Liver (tissue), 9 donors: ENCODE data around the gene MRC1. TPM values are rescaled to one million over a fixed set of nuclear protein-coding genes. Genes with fewer than 3 reads are reported as not detected.

ENCODE experiments used
- DNase-seq: peaks from one replicate; pipeline ENCODE4 v3.0.0-alpha.2; 2017; ENCODE audit warnings: low spot score
- H3K27ac ChIP-seq, 2 donors: one replicate each; pipeline ENCODE4 v1.7.0; 2013; ENCODE audit warnings: inconsistent platforms in 2 of 2, low read length in 2 of 2, control low read depth in 1 of 2, low read depth in 1 of 2, mild to moderate bottlenecking in 1 of 2
- H3K27me3 ChIP-seq, 4 donors: one replicate each; pipeline versions ENCODE4 v1.6.1 to v1.7.0; 2013; ENCODE audit warnings: low read length in 3 of 4, inconsistent platforms in 1 of 4, mild to moderate bottlenecking in 1 of 4, moderate library complexity in 1 of 4; ENCODE audit not compliant: control insufficient read depth in 4 of 4, insufficient read depth in 4 of 4
- H3K36me3 ChIP-seq, 4 donors: one replicate each; pipeline versions ENCODE4 v1.6.1 to v1.7.0; 2013; ENCODE audit warnings: low read length in 3 of 4, mild to moderate bottlenecking in 3 of 4, low read depth in 1 of 4, moderate library complexity in 1 of 4; ENCODE audit not compliant: control insufficient read depth in 4 of 4, insufficient read depth in 3 of 4
- H3K4me1 ChIP-seq, 4 donors: one replicate each; pipeline versions ENCODE4 v1.6.1 to v1.7.0; 2013; ENCODE audit warnings: low read length in 3 of 4, mild to moderate bottlenecking in 3 of 4, moderate library complexity in 1 of 4; ENCODE audit not compliant: control insufficient read depth in 4 of 4, insufficient read depth in 4 of 4
- H3K4me3 ChIP-seq, 3 donors: one replicate each; pipeline versions ENCODE4 v1.6.1 to v1.7.0; 2013; ENCODE audit warnings: low read length in 3 of 3, control low read depth in 1 of 3, low read depth in 1 of 3, mild to moderate bottlenecking in 1 of 3
- H3K9ac ChIP-seq, 2 donors: one replicate each; pipeline ENCODE4 v1.7.0; 2013; ENCODE audit warnings: low read length in 2 of 2, mild to moderate bottlenecking in 2 of 2, moderate library complexity in 2 of 2, control low read depth in 1 of 2, low read depth in 1 of 2
- H3K9me3 ChIP-seq, 4 donors: one replicate each; pipeline versions ENCODE4 v1.6.1 to v1.7.0; 2013; ENCODE audit warnings: low read length in 3 of 4; ENCODE audit not compliant: control insufficient read depth in 4 of 4
- EGR1 ChIP-seq, 2 donors: IDR thresholded peaks; 2 replicates each; pipeline ENCODE4 v1.6.1; 2016 to 2018; ENCODE audit warnings: antibody characterized with exemption in 2 of 2, low read depth in 2 of 2
- FOXA1 ChIP-seq: IDR thresholded peaks from 2 replicates; pipeline ENCODE4 v1.6.1; 2016; ENCODE audit warnings: antibody characterized with exemption
- FOXA2 ChIP-seq: IDR thresholded peaks from 2 replicates; pipeline ENCODE4 v1.6.1; 2016; ENCODE audit warnings: antibody characterized with exemption
- GABPA ChIP-seq, 2 donors: IDR thresholded peaks in 1 of 2; conservative IDR thresholded peaks in 1 of 2; 2 replicates each; pipeline ENCODE4 v1.6.1; 2016; ENCODE audit warnings: antibody characterized with exemption in 2 of 2, mild to moderate bottlenecking in 1 of 2, moderate library complexity in 1 of 2
- HNF4A ChIP-seq, 2 donors: conservative IDR thresholded peaks; 2 replicates each; pipeline ENCODE4 v1.6.1; 2016; ENCODE audit warnings: antibody characterized with exemption in 2 of 2, mild to moderate bottlenecking in 2 of 2
- HNF4G ChIP-seq: IDR thresholded peaks from 2 replicates; pipeline ENCODE4 v1.6.1; 2016; ENCODE audit warnings: antibody characterized with exemption
- JUND ChIP-seq, 2 donors: IDR thresholded peaks; 2 replicates each; pipeline ENCODE4 v1.6.1; 2016; ENCODE audit warnings: antibody characterized with exemption in 2 of 2
- NR2F2 ChIP-seq: IDR thresholded peaks from 2 replicates; pipeline ENCODE4 v1.6.1; 2016; ENCODE audit warnings: antibody characterized with exemption
- RAD21 ChIP-seq, 2 donors: IDR thresholded peaks; 2 replicates each; pipeline ENCODE4 v1.6.1; 2016; ENCODE audit warnings: antibody characterized with exemption in 2 of 2, mild to moderate bottlenecking in 2 of 2
- RXRA ChIP-seq, 2 donors: IDR thresholded peaks; 2 replicates each; pipeline ENCODE4 v1.6.1; 2017 to 2018; ENCODE audit warnings: antibody characterized with exemption in 2 of 2, mild to moderate bottlenecking in 1 of 2
- SP1 ChIP-seq: IDR thresholded peaks from 2 replicates; pipeline ENCODE4 v1.6.1; 2018; ENCODE audit warnings: antibody characterized with exemption, mild to moderate bottlenecking
- TAF1 ChIP-seq: conservative IDR thresholded peaks from 2 replicates; pipeline ENCODE4 v1.6.1; 2016; ENCODE audit warnings: antibody characterized with exemption, mild to moderate bottlenecking
- YY1 ChIP-seq: IDR thresholded peaks from 2 replicates; pipeline ENCODE4 v1.6.1; 2016; ENCODE audit warnings: antibody characterized with exemption, mild to moderate bottlenecking
- WGBS: extraction: QIAGEN DNeasy Blood & Tissue Kit; methylation state at CpG from one replicate; pipeline ENCODE4 v1.1.7; 2013; 5-methylcytosine and 5-hydroxymethylcytosine counted together
- polyA plus RNA-seq, 2 donors: library from polyadenylated mRNA; stranded (reverse) in 1 of 2; unstranded in 1 of 2; fragments of 200-250 nt in 1 of 2; fragments of >200 nt in 1 of 2; fragmentation: Nextera tagmentation in 1 of 2; extraction: Ambion mirVana in 1 of 2; gene quantifications; one replicate each; pipeline versions ENCODE4 v1.2.1 to v1.2.3, GENCODE V29; 2013 to 2015
- total RNA-seq, 2 donors: library from RNA; depleted of rRNA; stranded (reverse); fragments of >200 nt; gene quantifications; one replicate each; pipeline ENCODE4 v1.2.3, GENCODE V29; 2014
- TF ChIP-seq, protein P1 (sequence below): fragments of 150-350 bp; IDR thresholded peaks from 2 replicates; pipeline ENCODE4 v1.5.1; 2017; ENCODE audit warnings: improper control_type of control experiment, low read depth, low read length; ENCODE audit not compliant: missing input control
- TF ChIP-seq, protein P2 (sequence below): IDR thresholded peaks from 2 replicates; pipeline ENCODE4 v1.6.1; 2016; ENCODE audit warnings: antibody characterized with exemption
- TF ChIP-seq, protein P3 (sequence below): IDR thresholded peaks from 2 replicates; pipeline ENCODE4 v1.6.1; 2016; ENCODE audit warnings: antibody characterized with exemption
- TF ChIP-seq, protein P4 (sequence below): IDR thresholded peaks from 2 replicates; pipeline ENCODE4 v1.6.1; 2016; ENCODE audit warnings: antibody characterized with exemption
- TF ChIP-seq, protein P5 (sequence below): IDR thresholded peaks from 2 replicates; pipeline ENCODE4 v1.6.1; 2016; ENCODE audit warnings: antibody characterized with exemption, mild to moderate bottlenecking
- donor health status: healthy.
- donor health status: healthy.
- donor health status: healthy.
- donor health status: healthy.
- donor health status: healthy.

MRC1 gene
- total and polyA plus RNA-seq, 4 donors = 9.2 to 47.0 (median 34.1) TPM

DNA sequence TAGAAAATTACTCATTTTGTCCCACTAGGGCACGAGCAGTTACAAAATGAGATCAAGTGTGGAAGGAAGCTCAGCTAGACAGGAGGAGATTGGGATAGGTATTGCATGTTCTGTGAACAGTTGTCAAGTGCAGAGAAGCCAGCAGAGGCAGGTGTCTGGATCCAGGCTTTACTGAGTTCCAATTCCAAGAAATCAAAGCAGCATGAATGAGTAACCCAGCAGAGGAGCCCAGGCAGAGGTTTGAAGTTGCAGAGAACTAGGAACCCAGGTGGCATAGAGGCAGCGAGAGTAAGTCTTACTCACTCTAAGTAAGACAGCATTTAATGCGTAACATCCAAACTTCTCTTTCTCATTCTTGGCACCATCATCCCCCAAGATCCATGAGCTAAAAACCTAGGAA lies 11.8 kb downstream of the MRC1 start:
- Histone ChIP-seq H3K36me3 (no peaks in the 10 kb centered on the region), H3K9me3 (no peaks in the 10 kb centered on the region), H3K4me3 (no peak overlapping the region), H3K9ac (no peak overlapping the region), H3K4me1 (no peaks in the 10 kb centered on the region), H3K27ac (no peak overlapping the region), H3K27me3 (no peaks in the 10 kb centered on the region)
- DNase-seq = no peak
- TF ChIP-seq FOXA2 (no peak), YY1 (no peak), TAF1 (no peak), HNF4A (conservative IDR thresholded peaks at IDR 0.05) (no peak), RXRA (IDR thresholded peaks at IDR 0.05) (no peak), JUND (IDR thresholded peaks at IDR 0.05) (no peak), NR2F2 (no peak), RAD21 (IDR thresholded peaks at IDR 0.05) (no peak), GABPA (IDR thresholded peaks at IDR 0.05 in 1 of 2, conservative IDR thresholded peaks at IDR 0.05 in 1 of 2) (no peak)
- TF ChIP-seq, protein P1, sequence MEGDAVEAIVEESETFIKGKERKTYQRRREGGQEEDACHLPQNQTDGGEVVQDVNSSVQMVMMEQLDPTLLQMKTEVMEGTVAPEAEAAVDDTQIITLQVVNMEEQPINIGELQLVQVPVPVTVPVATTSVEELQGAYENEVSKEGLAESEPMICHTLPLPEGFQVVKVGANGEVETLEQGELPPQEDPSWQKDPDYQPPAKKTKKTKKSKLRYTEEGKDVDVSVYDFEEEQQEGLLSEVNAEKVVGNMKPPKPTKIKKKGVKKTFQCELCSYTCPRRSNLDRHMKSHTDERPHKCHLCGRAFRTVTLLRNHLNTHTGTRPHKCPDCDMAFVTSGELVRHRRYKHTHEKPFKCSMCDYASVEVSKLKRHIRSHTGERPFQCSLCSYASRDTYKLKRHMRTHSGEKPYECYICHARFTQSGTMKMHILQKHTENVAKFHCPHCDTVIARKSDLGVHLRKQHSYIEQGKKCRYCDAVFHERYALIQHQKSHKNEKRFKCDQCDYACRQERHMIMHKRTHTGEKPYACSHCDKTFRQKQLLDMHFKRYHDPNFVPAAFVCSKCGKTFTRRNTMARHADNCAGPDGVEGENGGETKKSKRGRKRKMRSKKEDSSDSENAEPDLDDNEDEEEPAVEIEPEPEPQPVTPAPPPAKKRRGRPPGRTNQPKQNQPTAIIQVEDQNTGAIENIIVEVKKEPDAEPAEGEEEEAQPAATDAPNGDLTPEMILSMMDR = no peak
- TF ChIP-seq, protein P2, sequence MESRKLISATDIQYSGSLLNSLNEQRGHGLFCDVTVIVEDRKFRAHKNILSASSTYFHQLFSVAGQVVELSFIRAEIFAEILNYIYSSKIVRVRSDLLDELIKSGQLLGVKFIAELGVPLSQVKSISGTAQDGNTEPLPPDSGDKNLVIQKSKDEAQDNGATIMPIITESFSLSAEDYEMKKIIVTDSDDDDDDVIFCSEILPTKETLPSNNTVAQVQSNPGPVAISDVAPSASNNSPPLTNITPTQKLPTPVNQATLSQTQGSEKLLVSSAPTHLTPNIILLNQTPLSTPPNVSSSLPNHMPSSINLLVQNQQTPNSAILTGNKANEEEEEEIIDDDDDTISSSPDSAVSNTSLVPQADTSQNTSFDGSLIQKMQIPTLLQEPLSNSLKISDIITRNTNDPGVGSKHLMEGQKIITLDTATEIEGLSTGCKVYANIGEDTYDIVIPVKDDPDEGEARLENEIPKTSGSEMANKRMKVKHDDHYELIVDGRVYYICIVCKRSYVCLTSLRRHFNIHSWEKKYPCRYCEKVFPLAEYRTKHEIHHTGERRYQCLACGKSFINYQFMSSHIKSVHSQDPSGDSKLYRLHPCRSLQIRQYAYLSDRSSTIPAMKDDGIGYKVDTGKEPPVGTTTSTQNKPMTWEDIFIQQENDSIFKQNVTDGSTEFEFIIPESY = no peak
- TF ChIP-seq, protein P3, sequence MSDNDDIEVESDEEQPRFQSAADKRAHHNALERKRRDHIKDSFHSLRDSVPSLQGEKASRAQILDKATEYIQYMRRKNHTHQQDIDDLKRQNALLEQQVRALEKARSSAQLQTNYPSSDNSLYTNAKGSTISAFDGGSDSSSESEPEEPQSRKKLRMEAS = no peak
- TF ChIP-seq, protein P4, sequence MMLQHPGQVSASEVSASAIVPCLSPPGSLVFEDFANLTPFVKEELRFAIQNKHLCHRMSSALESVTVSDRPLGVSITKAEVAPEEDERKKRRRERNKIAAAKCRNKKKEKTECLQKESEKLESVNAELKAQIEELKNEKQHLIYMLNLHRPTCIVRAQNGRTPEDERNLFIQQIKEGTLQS = no peak
- WGBS = 69% methylated on average over 3 of the region's 3 CpGs

DNA sequence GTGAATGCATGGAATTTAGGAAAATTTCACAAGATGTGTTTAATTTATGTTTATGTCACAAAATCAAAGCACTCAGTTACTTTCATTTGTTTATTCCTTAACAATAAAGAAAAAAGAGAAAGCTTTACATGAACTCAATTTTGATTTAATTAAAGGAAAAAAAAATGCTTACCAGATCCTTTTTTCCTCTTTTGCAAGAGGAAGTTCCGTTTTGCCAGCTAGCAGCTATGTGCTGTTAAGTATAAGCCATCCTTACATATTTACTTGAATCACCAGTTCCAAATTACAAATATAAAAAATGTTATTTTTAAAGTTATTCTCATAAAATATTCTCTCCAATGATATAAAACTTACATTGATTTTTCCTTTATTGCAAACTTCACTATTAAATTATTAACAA lies 12.7 kb downstream of the MRC1 start:
- H3K27ac ChIP-seq = no peak overlapping the region
- no peaks in the 10 kb centered on the region for H3K9me3 ChIP-seq
- no peaks in the 10 kb centered on the region for H3K36me3 ChIP-seq
- TF ChIP-seq, protein P1 = no peak
- TF ChIP-seq FOXA2 (no peak), HNF4G (no peak), GABPA (IDR thresholded peaks at IDR 0.05 in 1 of 2, conservative IDR thresholded peaks at IDR 0.05 in 1 of 2) (no peak), FOXA1 (no peak), TAF1 (no peak), EGR1 (IDR thresholded peaks at IDR 0.05; ENCODE audit: low read depth in 2 of 2) (no peak), SP1 (no peak), RAD21 (IDR thresholded peaks at IDR 0.05) (no peak), RXRA (IDR thresholded peaks at IDR 0.05) (no peak)
- TF ChIP-seq, protein P5, sequence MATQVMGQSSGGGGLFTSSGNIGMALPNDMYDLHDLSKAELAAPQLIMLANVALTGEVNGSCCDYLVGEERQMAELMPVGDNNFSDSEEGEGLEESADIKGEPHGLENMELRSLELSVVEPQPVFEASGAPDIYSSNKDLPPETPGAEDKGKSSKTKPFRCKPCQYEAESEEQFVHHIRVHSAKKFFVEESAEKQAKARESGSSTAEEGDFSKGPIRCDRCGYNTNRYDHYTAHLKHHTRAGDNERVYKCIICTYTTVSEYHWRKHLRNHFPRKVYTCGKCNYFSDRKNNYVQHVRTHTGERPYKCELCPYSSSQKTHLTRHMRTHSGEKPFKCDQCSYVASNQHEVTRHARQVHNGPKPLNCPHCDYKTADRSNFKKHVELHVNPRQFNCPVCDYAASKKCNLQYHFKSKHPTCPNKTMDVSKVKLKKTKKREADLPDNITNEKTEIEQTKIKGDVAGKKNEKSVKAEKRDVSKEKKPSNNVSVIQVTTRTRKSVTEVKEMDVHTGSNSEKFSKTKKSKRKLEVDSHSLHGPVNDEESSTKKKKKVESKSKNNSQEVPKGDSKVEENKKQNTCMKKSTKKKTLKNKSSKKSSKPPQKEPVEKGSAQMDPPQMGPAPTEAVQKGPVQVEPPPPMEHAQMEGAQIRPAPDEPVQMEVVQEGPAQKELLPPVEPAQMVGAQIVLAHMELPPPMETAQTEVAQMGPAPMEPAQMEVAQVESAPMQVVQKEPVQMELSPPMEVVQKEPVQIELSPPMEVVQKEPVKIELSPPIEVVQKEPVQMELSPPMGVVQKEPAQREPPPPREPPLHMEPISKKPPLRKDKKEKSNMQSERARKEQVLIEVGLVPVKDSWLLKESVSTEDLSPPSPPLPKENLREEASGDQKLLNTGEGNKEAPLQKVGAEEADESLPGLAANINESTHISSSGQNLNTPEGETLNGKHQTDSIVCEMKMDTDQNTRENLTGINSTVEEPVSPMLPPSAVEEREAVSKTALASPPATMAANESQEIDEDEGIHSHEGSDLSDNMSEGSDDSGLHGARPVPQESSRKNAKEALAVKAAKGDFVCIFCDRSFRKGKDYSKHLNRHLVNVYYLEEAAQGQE = no peak
- TF ChIP-seq, protein P3 = no peak
- TF ChIP-seq, protein P2 = no peak
- no peaks in the 10 kb centered on the region for H3K27me3 ChIP-seq
- H3K4me1 ChIP-seq = no peaks in the 10 kb centered on the region
- no peak for DNase-seq
- H3K9ac ChIP-seq = no peak overlapping the region
- no peak overlapping the region for H3K4me3 ChIP-seq
- 41% methylated on average over 1 of the region's 1 CpG for WGBS
